HG03175 (cell line): ENCODE results near the gene RARA.

Source experiments
- ATAC-seq: cut with Tn5 transposase; IDR thresholded peaks from one replicate; pipeline ENCODE4 v1.9.1; 2021; ENCODE audit warnings: mild to moderate bottlenecking, moderate library complexity; ENCODE audit not compliant: unreplicated experiment

The RARA gene

GRCh38 chr17:40344421-40345160 lies 35.6 kb downstream of the RARA start:
- ATAC-seq = no peak

DNA sequence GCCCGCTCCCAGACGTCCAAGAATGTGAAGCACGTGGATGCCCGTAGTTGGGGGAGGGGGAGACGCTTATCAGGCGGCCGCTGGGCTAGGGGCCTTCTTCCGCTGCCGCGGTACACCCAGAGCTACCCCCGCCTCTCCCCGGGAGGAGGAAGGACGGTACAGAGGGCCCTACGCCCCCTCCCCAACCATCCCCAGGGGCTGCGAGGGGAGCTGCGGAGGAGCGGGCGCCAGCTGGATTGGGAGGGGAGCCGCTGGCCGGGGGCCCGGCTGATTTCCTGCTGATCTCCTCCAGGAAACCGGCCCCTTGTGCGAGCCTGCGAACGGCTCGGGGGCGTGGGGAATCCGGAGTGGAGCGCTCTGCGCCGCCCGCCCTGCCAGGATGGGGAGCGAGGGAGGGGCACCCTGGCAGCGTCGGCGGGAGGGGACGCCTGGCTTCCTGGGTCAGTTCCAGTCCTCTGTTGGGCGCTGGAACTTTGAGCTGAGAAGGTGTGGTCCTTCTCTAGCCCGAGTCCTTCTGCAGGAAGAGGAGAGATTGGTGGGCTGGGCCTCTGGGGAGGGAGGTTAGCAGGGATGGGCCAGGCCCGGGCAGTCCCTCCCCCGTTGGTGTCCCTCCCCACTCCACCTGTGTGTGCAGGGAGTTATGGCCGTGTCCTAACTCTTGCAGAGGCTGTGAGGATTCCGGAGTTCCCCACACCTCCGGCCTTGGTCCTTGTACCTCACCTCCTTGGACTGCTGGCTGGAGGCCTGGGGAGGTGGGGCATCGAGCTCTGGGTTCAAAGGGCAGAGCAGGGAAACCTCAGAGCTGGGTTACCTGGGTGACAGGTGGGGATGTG lies 36.4 kb downstream of the RARA start:
- ATAC-seq = no peak

DNA sequence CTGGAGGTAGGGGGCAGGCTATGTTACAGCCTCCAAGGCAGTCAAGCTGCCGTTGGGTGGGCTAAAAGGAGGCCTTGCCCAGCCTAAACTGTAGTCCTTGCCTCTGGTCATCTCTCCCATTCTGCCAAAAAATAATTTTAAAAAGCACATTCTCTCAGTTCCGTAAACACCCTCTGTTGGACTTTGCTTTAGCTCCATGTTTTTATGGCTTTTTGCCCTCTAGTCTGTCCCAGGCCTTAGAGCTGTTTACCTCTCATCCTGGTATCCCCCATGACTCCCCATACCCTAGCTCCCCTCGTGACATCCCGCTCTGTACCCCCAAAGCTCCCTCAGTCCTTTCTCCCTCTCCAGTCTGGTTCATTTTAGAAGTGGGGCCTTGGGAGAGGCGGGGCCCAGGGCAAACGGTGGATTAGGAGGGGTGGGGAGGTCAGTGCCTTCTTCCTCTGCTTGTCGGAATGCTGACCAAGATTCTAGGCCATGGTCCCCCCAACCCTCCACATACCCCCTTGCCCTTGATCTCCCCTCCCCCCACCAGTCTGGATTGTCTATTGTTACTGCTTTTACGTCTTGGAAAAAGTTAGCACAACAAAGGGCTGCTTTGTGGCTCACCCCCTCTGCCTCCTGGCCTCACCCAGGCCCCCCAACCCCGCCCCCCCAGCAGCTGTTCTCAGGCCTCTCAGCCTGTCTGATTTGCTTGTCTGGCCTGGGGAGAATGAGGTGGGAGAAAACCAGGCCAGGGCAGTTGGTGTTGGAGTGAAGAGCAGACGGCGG lies 37.2 kb downstream of the RARA start:
- no peak for ATAC-seq

- ATAC-seq = no peak
These were observed 37.8 kb downstream of the RARA start for GRCh38 chr17:40346765-40347158.

DNA sequence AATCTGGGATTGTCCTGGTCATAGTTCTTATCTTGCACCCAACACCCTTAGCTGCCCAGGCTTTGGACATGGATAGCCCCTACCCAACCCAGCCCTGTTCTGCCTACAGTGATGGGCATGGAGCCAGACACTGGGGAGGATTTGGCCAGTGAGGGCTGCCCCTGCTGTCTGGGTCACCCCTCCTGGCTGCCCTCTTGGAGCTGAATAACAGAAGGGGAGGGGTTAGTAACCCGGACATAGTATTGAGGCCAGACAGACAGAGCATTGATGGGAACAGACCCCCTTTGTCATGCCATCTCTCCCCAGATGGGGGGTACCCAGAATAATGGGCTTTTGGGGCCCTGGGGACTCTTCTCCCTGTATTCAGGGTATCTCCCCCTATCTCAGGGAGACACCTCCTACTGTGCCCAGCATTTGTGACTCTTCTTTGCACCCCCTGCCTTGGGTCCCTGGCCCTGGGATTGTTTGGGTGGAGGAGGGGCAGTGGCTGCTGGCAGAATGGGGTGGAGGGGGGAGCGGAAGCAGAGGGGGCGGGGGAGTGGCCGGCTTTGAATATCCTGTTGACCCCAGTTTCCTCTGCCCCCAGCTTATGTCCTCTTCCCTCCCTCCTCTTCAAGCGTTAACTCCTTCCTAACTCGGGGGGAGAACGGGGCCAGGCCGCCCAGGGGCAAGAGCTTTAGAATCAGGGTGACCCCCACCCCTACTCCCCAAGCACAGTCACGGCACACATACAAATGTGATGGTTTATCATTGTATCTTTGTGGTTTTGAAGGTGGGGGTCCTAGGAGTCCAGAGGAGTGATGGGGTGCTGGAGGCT lies 38.5 kb downstream of the RARA start:
- no peak for ATAC-seq

DNA sequence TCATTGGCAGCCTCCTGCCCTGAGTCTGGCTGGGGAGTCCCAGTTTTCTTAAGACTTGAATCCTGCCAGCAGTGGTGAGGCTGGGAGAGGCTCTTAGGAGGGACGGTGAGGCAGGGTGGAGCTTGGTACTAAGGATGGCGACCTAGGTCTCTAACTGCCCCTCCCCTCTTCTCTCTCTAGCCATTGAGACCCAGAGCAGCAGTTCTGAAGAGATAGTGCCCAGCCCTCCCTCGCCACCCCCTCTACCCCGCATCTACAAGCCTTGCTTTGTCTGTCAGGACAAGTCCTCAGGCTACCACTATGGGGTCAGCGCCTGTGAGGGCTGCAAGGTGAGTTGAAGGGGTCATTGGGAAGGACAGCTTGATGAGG lies 39.1 kb downstream of the RARA start:
- no peak for ATAC-seq

DNA sequence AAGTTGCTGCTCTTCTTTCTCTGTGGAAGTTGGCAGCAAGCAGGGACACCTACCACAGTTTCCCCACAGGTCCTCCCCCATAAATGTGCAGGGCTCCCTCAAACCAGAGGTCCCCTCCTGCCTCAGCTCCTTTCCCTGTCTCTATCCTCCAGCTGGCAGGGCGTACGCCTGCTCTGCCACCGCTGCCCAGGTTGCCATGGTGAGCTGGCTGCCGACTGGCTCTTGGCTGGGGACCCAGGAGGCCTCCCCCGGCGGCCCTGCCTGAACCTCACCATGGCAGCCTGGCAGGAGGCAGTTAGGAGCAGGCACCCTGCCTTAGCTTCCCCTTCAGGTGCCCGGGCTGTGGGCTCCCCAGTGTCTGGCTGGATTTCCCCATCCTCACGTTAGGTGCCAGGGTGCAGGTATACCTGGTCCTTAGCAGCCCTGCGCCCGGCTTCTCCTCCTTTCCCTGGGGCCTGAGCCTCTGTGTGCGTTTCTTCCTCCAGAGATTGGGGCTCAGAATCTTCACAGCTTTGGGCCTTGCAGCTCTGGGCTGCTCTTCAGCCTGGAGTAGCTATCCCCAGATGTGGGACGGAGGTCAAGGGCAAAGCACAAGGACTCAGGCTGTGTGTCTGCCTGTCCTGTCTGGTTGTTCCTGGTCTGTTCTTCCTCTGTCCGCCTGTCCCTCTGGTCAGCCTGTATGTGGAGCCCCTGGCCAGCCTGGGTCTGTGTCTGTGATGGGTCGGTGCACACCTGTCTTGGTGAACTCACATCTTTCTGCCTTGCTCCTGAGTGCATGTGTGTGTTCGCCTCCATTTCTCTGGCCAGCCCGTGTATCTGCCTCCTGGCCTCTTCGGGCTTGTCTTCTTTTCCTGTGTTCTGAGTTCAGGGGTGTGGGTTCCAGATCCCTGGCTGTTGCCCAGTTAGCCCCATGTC lies 39.8 kb downstream of the RARA start:
- ATAC-seq = no peak

DNA sequence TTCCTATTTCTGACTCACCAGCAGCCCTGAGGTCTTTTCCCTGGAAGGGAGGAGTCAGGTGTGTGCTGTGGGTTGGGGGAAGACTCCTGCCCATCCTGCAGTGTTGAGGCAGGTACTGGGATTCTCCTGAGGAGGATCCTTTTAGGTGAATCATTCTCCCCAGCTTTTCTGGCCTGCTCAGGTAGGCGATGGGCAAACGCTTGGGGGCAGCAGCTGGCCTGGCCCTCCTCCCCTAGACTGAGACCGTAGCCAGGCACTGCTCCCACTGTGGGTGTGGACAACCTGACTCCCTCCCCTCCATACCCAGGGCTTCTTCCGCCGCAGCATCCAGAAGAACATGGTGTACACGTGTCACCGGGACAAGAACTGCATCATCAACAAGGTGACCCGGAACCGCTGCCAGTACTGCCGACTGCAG lies 40.5 kb downstream of the RARA start:
- no peak for ATAC-seq

- no peak for ATAC-seq
These were observed 41.1 kb downstream of the RARA start for GRCh38 chr17:40349895-40350688.

DNA sequence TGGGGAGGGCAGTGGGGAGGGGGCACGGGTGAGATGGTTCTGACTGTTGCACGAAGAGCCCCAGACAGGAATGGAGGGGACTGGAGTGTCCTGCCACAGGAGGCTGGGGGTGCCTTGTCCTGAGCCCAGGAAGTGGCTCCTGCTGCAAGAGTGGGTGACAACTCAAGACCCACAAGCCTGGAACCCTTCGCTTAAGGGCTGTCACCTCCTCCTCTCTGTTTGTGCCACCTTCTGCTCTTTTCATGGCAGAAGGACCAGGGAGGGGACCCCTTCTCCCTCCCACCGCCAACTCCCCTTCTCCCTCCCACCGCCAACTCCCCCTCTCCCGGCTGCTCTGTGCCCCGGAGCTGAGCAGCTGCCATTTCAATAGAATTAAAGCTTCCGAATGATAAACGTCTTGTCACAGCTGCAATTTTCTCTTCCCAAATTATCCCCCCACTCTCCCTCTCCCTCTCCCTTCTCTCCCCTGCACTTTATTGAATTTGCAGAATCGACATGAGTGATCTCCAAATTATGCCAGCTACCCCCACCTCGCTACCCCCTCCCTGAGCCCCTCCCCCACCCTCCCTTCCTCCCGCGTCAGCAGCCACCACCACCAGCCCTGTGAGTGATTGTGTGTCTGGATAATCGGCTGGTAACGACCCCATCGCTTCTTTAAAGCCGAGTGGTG lies 41.8 kb downstream of the RARA start:
- ATAC-seq = no peak

GRCh38 chr17:40351359-40352236 lies 42.6 kb downstream of the RARA start:
- no peak for ATAC-seq

DNA sequence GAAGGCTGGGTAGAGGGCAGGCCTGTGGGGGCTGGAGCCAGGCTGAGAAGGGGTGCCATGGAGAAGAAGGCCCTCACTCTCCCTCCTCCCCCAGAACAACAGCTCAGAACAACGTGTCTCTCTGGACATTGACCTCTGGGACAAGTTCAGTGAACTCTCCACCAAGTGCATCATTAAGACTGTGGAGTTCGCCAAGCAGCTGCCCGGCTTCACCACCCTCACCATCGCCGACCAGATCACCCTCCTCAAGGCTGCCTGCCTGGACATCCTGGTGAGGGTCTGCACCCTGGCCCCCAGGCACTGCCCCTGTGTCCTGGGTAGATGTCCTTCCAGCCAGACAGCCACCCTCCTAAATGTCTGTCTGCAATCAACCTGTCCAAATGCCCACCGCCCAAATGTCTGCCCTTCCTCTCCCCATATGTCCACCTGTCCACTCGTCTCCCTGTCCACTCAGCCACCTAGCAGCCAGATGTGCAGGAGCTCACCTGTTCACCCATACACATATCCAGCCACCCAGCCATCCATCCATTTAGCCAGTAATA lies 43.3 kb downstream of the RARA start:
- ATAC-seq = no peak

- no peak for ATAC-seq
These were observed 43.9 kb downstream of the RARA start for GRCh38 chr17:40352779-40353394.

DNA sequence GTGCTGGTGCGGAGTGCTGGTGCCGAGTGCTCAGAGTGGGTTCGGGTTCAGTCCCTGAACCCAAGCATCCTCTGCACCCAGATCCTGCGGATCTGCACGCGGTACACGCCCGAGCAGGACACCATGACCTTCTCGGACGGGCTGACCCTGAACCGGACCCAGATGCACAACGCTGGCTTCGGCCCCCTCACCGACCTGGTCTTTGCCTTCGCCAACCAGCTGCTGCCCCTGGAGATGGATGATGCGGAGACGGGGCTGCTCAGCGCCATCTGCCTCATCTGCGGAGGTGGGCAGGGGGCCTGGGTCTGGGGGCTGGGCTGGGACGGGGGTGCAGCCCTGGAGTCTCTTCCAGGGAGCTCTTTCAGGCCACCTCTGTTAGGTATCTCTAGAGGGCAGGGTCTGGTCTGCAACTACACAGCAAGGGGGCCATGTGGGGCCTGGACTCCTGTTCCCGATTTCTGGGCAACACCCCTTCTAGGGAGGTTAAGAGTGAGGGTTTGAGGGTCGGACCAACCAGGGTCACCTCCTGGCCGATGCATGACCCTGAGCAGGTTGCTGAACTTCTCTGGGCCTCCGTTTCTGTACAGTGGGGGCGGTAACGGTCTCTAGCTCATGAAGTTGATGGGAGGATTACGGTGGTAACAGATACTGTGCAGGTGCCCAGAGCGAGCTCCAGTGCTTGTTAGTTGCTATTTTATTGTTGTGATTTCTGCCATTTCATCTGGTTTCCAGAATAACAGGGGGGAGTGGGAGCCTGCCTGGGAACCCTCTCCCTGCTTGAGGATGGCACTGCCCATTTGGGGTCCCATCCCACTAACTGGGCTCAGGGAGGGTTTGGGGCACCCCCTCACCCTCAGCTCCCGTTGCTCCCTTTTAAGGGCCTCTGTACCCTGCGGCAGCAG lies 45.5 kb downstream of the RARA start:
- ATAC-seq = no peak

GRCh38 chr17:40355123-40355803 lies 46.3 kb downstream of the RARA start:
- ATAC-seq = no peak
